RWPE1 (cell line): ENCODE data around the gene ASCL5.

ENCODE experiments used
- CTCF ChIA-PET: fragments of 350-600 bp; sonication (Branson Sonifier 250); formaldehyde crosslinking; extraction: SDS; loops from one replicate; lab custom pipeline; 2021; lab: Yijun Ruan, JAX
- POLR2A ChIA-PET: fragments of 400-600 bp; formaldehyde crosslinking; extraction: SDS; loops from one replicate; lab custom pipeline; 2020; ENCODE audit warnings: antibody characterized with exemption; ENCODE audit not compliant: low non-redundant PET; lab: Yijun Ruan, JAX
- DNase-seq: peaks from one replicate; pipeline ENCODE4 v3.0.0; 2012; ENCODE audit warnings: low spot score
- H3K27ac ChIP-seq: fragments of 450-650 bp; 2 replicates; pipeline ENCODE4 v1.5.1; 2017
- CTCF ChIP-seq: fragments of 450-650 bp; conservative IDR thresholded peaks from 2 replicates; pipeline ENCODE4 v1.5.1; 2017; ENCODE audit warnings: low read depth, mild to moderate bottlenecking

Gene ASCL5

GRCh38 chr1:201111156-201111555, 15.8 kb downstream of the ASCL5 start:
- no peak overlapping the region for H3K27ac ChIP-seq
- no peak for TF ChIP-seq CTCF
- ChIA-PET POLR2A (no interaction called here), CTCF (interaction anchor here (0.6 kb wide), 1 partner anchor 260 kb away, joined by 4 read pairs; no protein-coding TSS in a partner anchor)
- no peak for DNase-seq

- no peak for DNase-seq
- no peak overlapping the region for H3K27ac ChIP-seq
- ChIA-PET CTCF (no interaction called here), POLR2A (no interaction called here)
- no peak for TF ChIP-seq CTCF
Measured at GRCh38 chr1:201110616-201111015, 16.4 kb downstream of the ASCL5 start.

- no peak overlapping the region for H3K27ac ChIP-seq
- POLR2A ChIA-PET, result no interaction called here
- CTCF ChIA-PET, result no interaction called here
- no peak for DNase-seq
- no peak for TF ChIP-seq CTCF
Measured at GRCh38 chr1:201110138-201110537, 16.8 kb downstream of the ASCL5 start.

- POLR2A ChIA-PET, result no interaction called here
- CTCF ChIA-PET, result interaction anchor here (0.8 to 0.9 kb wide), 2 partner anchors 13 to 137 kb away, joined by 4 to 6 read pairs; no protein-coding TSS in a partner anchor
- no peak overlapping the region for H3K27ac ChIP-seq
- DNase-seq, result no peak
- no peak for TF ChIP-seq CTCF
Measured at GRCh38 chr1:201109651-201110050, 17.3 kb downstream of the ASCL5 start.

- no peak for DNase-seq
- POLR2A ChIA-PET, result no interaction called here
Measured at GRCh38 chr1:201108614-201109013, 18.4 kb downstream of the ASCL5 start.

GRCh38 chr1:201105688-201106087, 21.3 kb downstream of the ASCL5 start:
- ChIA-PET CTCF (no interaction called here), POLR2A (no interaction called here)
- H3K27ac ChIP-seq, result no peak overlapping the region
- no peak for TF ChIP-seq CTCF
- DNase-seq, result no peak

More at GRCh38 chr1:201108614-201109013, 18.4 kb downstream of the ASCL5 start:
- no peak for TF ChIP-seq CTCF
- H3K27ac ChIP-seq, result no peak overlapping the region
- CTCF ChIA-PET, result interaction anchor here (0.6 to 1.1 kb wide), 4 partner anchors 9 to 40 kb away, joined by 3 to 6 read pairs (median 3); no protein-coding TSS in a partner anchor
